ENCODE data around the gene PRPH.
A peak's percentile ranks its signal among the peaks of the same experiment; 100 is the strongest.

Gene PRPH

GRCh38 chr12:49334226-49334625 lies 39.3 kb downstream of the PRPH start:
- no peak for DNase-seq

GRCh38 chr12:49334681-49335080 lies 39.7 kb downstream of the PRPH start:
- no peak for DNase-seq

GRCh38 chr12:49335118-49335954 lies 40.4 kb downstream of the PRPH start:
- no peak for DNase-seq

- no peak for DNase-seq
Measured at GRCh38 chr12:49335955-49336644, 41.2 kb downstream of the PRPH start.

- peak; percentile 61 for DNase-seq
Measured at GRCh38 chr12:49336645-49337584, 42.0 kb downstream of the PRPH start, which contains the start of gene C1QL4. Gene C1QL4, minus strand, starts transcription at chr12:49337188. Its CDS starts 711 bp downstream, at chr12:49336477.

- DNase-seq: no peak
Measured at GRCh38 chr12:49338830-49339463, 44.0 kb downstream of the PRPH start.

- DNase-seq: no peak
Measured at GRCh38 chr12:49339464-49339861, 44.5 kb downstream of the PRPH start.

GRCh38 chr12:49340095-49340870 lies 45.3 kb downstream of the PRPH start:
- DNase-seq: no peak

- DNase-seq: no peak
Measured at GRCh38 chr12:49340971-49341776, 46.2 kb downstream of the PRPH start.

- no peak for DNase-seq
Measured at GRCh38 chr12:49341777-49342065, 46.8 kb downstream of the PRPH start.

GRCh38 chr12:49342066-49342913 lies 47.3 kb downstream of the PRPH start:
- DNase-seq: peak; percentile 88

GRCh38 chr12:49342914-49343731 lies 48.2 kb downstream of the PRPH start:
- DNase-seq: no peak

GRCh38 chr12:49344486-49345050 lies 49.6 kb downstream of the PRPH start:
- DNase-seq: no peak

- peak; percentile 16 for DNase-seq
Measured at GRCh38 chr12:49345051-49345824, 50.3 kb downstream of the PRPH start.

- DNase-seq: no peak
Measured at GRCh38 chr12:49345825-49346658, 51.1 kb downstream of the PRPH start.

- DNase-seq: no peak
Measured at GRCh38 chr12:49346659-49347310, 51.8 kb downstream of the PRPH start, which contains the start of gene DNAJC22. Gene DNAJC22, plus strand, starts transcription at chr12:49346888. Its CDS starts 1,985 bp downstream, at chr12:49348873.
